SK-N-SH treated with all-trans-retinoic acid at 6 μM for 48 hours (cell line): ENCODE measurements around the gene UCN3.

ENCODE experiments used
- ARNTL ChIP-seq: fragments of 450-650 bp; formaldehyde crosslinking; IDR thresholded peaks from 2 replicates; pipeline ENCODE4 v1.5.0; 2020; ENCODE audit warnings: low read depth, mild to moderate bottlenecking, moderate library complexity, borderline replicate concordance
- BACH2 ChIP-seq: fragments of 250-450 bp; sonication (Bioruptor Pico); IDR thresholded peaks from 2 replicates; pipeline ENCODE4 v1.9.0; 2021; ENCODE audit warnings: mild to moderate bottlenecking, borderline replicate concordance
- PPARA ChIP-seq: fragments of 250-450 bp; sonication (Bioruptor Pico); IDR thresholded peaks from 2 replicates; pipeline ENCODE4 v1.5.0; 2020; ENCODE audit warnings: mild to moderate bottlenecking, borderline replicate concordance
- TSHZ2 ChIP-seq: fragments of 250-450 bp; sonication (Bioruptor Pico); IDR thresholded peaks from 2 replicates; pipeline ENCODE4 v1.5.0; 2020; ENCODE audit warnings: mild to moderate bottlenecking, moderate library complexity
- ZC3H10 ChIP-seq: fragments of 250-450 bp; sonication (Bioruptor Pico); IDR thresholded peaks from 2 replicates; pipeline ENCODE4 v1.5.1; 2021; ENCODE audit warnings: mild to moderate bottlenecking, moderate library complexity
- ZNF70 ChIP-seq: fragments of 450-650 bp; formaldehyde crosslinking; IDR thresholded peaks from 2 replicates; pipeline ENCODE4 v1.5.0; 2020; ENCODE audit warnings: mild to moderate bottlenecking, moderate library complexity
- TF ChIP-seq, protein P1 (sequence below): fragments of 250-450 bp; sonication (Bioruptor Pico); IDR thresholded peaks from 2 replicates; pipeline ENCODE4 v1.8.0; 2020; ENCODE audit warnings: mild to moderate bottlenecking, moderate library complexity, borderline replicate concordance

- TF ChIP-seq TSHZ2 (CRISPR knock-in tag) (no peak), BACH2 (CRISPR knock-in tag) (no peak), ZNF70 (CRISPR knock-in tag) (no peak), ZC3H10 (CRISPR knock-in tag) (no peak), ARNTL (CRISPR knock-in tag) (no peak), PPARA (CRISPR knock-in tag) (no peak)
- TF ChIP-seq, protein P1, sequence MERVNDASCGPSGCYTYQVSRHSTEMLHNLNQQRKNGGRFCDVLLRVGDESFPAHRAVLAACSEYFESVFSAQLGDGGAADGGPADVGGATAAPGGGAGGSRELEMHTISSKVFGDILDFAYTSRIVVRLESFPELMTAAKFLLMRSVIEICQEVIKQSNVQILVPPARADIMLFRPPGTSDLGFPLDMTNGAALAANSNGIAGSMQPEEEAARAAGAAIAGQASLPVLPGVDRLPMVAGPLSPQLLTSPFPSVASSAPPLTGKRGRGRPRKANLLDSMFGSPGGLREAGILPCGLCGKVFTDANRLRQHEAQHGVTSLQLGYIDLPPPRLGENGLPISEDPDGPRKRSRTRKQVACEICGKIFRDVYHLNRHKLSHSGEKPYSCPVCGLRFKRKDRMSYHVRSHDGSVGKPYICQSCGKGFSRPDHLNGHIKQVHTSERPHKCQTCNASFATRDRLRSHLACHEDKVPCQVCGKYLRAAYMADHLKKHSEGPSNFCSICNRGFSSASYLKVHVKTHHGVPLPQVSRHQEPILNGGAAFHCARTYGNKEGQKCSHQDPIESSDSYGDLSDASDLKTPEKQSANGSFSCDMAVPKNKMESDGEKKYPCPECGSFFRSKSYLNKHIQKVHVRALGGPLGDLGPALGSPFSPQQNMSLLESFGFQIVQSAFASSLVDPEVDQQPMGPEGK (CRISPR knock-in tag), result no peak
These were observed 16.4 kb downstream of the UCN3 start for GRCh38 chr10:5381187-5381586.
